ENCODE measurements around the gene EMC1.

EMC1 gene

DNA sequence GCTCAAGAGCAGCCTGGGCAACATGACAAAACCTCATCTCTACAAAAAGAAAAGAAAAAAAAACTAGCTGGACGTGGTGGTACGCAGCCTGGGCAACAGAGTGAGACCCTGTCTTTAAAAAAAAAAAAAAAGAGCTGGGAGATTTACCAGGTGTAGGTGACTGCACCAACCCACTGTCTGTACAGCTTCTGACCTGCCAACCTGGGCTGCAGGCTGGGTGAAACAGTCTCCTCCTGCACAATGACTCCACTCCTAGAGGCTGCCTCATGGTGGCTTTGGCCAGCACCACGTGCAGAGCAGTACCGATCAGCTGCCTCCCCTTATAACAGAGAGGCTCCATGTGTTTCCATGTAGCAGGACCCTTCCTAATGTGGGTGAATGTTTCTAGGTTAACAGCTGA, 4.0 kb upstream of the EMC1 start:
- no peak for DNase-seq (ENCODE audit: extremely low spot score)
- TF ChIP-seq, protein P1, sequence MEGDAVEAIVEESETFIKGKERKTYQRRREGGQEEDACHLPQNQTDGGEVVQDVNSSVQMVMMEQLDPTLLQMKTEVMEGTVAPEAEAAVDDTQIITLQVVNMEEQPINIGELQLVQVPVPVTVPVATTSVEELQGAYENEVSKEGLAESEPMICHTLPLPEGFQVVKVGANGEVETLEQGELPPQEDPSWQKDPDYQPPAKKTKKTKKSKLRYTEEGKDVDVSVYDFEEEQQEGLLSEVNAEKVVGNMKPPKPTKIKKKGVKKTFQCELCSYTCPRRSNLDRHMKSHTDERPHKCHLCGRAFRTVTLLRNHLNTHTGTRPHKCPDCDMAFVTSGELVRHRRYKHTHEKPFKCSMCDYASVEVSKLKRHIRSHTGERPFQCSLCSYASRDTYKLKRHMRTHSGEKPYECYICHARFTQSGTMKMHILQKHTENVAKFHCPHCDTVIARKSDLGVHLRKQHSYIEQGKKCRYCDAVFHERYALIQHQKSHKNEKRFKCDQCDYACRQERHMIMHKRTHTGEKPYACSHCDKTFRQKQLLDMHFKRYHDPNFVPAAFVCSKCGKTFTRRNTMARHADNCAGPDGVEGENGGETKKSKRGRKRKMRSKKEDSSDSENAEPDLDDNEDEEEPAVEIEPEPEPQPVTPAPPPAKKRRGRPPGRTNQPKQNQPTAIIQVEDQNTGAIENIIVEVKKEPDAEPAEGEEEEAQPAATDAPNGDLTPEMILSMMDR (IDR thresholded peaks at IDR 0.05; ENCODE audit: control extremely low read depth, extremely low read depth, low read depth, missing control alignments) = no peak
- ChIA-PET CTCF (interaction anchor here (1.4 to 1.5 kb wide), 2 partner anchors 14 to 407 kb away, joined by 3 to 9 read pairs; no protein-coding TSS in a partner anchor), POLR2A (interaction anchor here (0.6 to 0.8 kb wide), 3 partner anchors 10 to 1718 kb away, joined by 3 to 6 read pairs (median 4); no protein-coding TSS in a partner anchor)

DNA sequence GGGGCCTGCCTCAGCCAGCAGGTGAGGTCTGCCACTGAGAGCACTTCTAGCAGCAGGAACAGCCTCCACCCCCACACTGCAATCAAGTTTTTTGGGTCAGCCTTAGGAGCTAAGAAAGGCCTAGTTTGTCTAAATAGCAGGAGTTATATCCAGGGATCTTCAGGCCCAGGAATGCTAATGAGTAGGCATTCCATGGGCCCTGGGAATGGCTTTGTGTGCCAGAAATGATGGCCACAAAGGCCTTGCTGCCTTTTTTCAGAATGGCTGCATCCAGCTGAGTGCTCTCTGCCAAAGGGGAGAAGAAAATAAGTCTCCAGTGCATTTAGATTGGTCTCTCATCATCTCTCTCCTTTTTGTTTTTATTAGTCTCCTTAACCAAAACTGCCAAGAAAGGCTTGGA, 3.1 kb upstream of the EMC1 start:
- CTCF ChIA-PET = interaction anchor here (0.9 to 1.5 kb wide), 2 partner anchors 13 to 398 kb away, joined by 3 to 9 read pairs; no protein-coding TSS in a partner anchor
- no peak for DNase-seq (ENCODE audit: extremely low spot score)
- POLR2A ChIA-PET = interaction anchor here (0.8 kb wide), 1 partner anchor 1717 kb away, joined by 6 read pairs; no protein-coding TSS in a partner anchor
- TF ChIP-seq, protein P1 (IDR thresholded peaks at IDR 0.05; ENCODE audit: control extremely low read depth, extremely low read depth, low read depth, missing control alignments) = no peak

DNA sequence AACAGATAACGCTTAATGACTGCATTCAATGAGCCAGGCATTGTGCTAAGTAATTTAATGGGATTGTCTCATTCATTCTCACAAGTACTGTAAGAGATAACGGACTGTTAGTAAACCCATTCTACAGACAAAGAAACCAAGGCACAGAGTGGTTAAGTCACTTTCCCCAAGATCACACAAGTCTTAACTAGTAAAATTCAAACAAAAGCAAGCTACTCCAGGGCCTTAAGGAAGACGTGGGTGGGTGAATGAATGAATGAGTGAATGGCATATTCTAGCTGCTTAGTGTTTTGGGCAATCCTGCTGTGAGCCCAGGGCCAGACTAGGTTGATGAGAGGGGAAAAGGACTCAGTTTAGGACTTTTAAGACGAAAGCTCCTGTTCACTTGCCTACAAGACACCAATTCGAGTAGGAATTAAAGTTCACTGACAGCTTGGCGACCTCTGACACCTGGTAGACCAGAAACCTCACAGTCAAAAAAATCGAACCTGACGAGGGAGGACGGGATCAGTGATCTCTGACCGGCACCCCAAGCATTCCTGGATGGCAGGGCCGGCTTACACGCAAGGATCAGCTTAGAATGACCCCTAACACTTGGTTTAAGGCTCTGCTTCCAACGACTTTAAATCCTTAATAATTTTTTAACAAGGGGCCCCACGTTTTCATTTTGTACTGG, 557 bp downstream of the EMC1 start:
- ChIA-PET CTCF (interaction anchor here (1.0 to 2.4 kb wide), 4 partner anchors 9 to 17 kb away, joined by 3 to 21 read pairs (median 6); no protein-coding TSS in a partner anchor), POLR2A (no interaction called here)
- DNase-seq (ENCODE audit: extremely low spot score) = no peak
- TF ChIP-seq, protein P1 (IDR thresholded peaks at IDR 0.05; ENCODE audit: control extremely low read depth, extremely low read depth, low read depth, missing control alignments) = no peak

GRCh38 chr1:19240673-19241538, 10.4 kb downstream of the EMC1 start:
- ChIA-PET CTCF (interaction anchor here (0.7 to 6.1 kb wide), 38 partner anchors 8 to 643 kb away, joined by 3 to 42 read pairs (median 4); partner anchors contain the start of genes EMC1 and MRTO4), POLR2A (no interaction called here)
- DNase-seq (ENCODE audit: extremely low spot score) = peak; percentile 81
- TF ChIP-seq, protein P1 (IDR thresholded peaks at IDR 0.05; ENCODE audit: control extremely low read depth, extremely low read depth, low read depth, missing control alignments) = peak; percentile 97

DNA sequence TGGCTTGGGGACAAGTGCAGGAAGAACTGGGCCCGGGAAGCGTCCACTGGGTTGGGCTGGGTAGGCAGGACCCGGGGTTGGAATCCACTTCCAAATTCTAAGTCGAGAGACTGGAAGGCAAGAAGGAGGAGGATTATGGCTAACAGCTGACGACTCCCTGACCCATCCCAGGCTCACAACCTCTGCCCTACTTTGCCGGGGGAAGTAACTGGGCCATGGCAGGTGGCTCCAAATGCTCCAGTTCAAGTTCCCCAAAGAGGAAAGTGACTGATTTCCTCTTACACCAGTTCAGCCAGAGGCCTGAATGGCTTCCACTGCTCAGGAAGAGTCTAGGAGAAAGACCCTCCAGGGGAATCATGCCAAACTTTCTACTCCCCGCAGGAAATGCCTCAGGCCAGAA, 11.4 kb downstream of the EMC1 start:
- no peak for DNase-seq (ENCODE audit: extremely low spot score)
- POLR2A ChIA-PET = no interaction called here
- TF ChIP-seq, protein P1 (IDR thresholded peaks at IDR 0.05; ENCODE audit: control extremely low read depth, extremely low read depth, low read depth, missing control alignments) = no peak
- CTCF ChIA-PET = interaction anchor here (0.7 to 6.1 kb wide), 23 partner anchors 8 to 642 kb away, joined by 3 to 42 read pairs (median 4); partner anchors contain the start of genes EMC1 and MRTO4

DNA sequence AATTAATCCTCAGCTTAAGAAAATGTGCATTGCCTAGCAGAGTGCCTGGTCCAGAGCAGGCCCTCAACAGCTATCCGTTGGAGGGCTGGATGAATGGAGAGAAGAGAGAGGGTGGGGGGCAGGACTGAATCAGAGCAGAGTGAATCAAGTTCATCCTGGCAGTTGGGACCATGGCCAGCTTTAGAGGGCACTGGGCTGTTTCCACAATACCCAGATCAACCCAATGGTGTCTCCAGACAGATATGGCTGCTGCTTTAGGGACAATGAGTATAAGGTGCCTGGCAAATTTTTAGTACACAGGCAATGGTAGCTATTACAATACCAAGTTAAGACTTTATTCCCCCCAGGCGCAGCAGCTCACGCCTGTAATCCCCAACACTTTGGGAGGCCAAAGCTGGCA, 17.1 kb downstream of the EMC1 start:
- TF ChIP-seq, protein P1 (IDR thresholded peaks at IDR 0.05; ENCODE audit: control extremely low read depth, extremely low read depth, low read depth, missing control alignments) = no peak
- POLR2A ChIA-PET = interaction anchor here (0.6 to 0.7 kb wide), 2 partner anchors 31 to 185 kb away, joined by 4 to 10 read pairs; no protein-coding TSS in a partner anchor
- CTCF ChIA-PET = interaction anchor here (0.7 to 7.2 kb wide), 3 partner anchors 9 to 327 kb away, joined by 3 to 42 read pairs (median 8); partner anchors contain the start of genes EMC1 and MRTO4
- no peak for DNase-seq (ENCODE audit: extremely low spot score)

All from GM10248 (cell line).